ENCODE results near the gene TCF19. TPM values are rescaled to one million over a fixed set of nuclear protein-coding genes. Genes with fewer than 3 reads are reported as not detected.

TCF19 gene
- total RNA-seq (10 to 100 TPM in 1 of 5 experiments, 1 to 10 TPM in 4; 4.3 to 78.9 (median 9.4) TPM), polyA plus RNA-seq (1 to 10 TPM; 9.4 to 9.7 TPM), total RNA-seq (12.9 reads per million, percentile 41 among the genes with 10 or more reads in this experiment)

DNA sequence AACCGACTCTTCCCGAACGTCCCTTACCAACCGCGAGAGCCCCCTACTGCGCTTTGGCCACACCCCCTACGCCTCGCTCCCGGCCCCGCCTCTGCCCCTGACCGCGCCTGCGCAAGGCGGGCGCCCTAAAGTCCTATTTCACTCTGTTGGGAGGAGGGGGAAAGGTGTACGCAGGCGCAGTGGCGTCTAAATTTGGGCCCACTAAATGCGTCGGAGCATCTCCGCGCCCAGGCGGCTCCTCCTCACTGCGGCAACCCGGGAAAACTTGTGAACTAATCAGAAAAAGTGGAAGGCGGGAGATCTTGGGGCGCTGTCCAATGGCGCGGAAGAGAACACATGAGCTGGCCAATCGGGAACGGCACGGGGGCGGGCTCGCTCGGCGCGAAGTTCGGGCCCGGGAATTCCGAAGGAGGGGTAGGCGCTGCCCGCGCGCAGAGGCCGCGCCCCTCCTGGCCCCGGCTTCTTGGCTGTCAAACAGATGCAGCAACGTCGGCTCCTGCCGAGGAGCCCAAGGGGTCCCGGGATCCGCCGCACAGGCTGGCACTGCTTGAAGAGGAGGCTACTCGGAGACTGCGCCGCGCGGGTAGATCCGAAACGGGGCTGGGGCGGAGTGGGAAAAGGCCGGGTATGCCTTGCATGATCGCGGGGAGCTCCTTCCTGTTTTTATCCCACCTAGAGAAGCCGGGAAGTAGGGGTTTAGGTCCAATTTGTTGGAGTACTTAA, at the start of gene TCF19:
Gene TCF19, plus strand, starts transcription at position 450 of the 723 bp plus-strand sequence. CDS start 881 bp downstream, outside the sequence.
- POLR2A ChIA-PET: interaction anchor here (0.6 to 3.9 kb wide), 7 partner anchors 11 to 285 kb away, joined by 3 to 26 read pairs (median 6); no protein-coding TSS in a partner anchor
- Histone ChIP-seq H3K4me3 (ENCODE audit: low read length) (peak within 1 kb of the TSS; percentile 82), H3K27me3 (ENCODE audit: control insufficient read depth in 2 of 2, insufficient read depth in 2 of 2, low read length in 2 of 2) (no peaks in the 10 kb centered on the region), H3K9me3 (ENCODE audit: control insufficient read depth in 2 of 3, low read length in 3 of 3) (no peaks in the 10 kb centered on the region), H3K36me3 (ENCODE audit: control insufficient read depth in 2 of 3, insufficient read depth in 3 of 3, low read length in 3 of 3) (peaks cover 0 to 19% (median 0%) of the 10 kb centered on the region in 3 experiments), H3K4me1 (ENCODE audit: control insufficient read depth in 2 of 2, insufficient read depth in 2 of 2, low read length in 2 of 2) (peaks cover 12 to 18% of the 10 kb centered on the region in 2 donors), H3K27ac (ENCODE audit: low read depth, low read length) (peak within 1 kb of the TSS; percentile 82)
- ATAC-seq (peak; percentile 96), DNase-seq (peak; percentile 97 to 99 (median 98))
- peaks cover 0 to 2% (median 0%) of the 10 kb centered on the region in 5 donors for H3K27me3 Mint-ChIP-seq
- CTCF ChIA-PET: interaction anchor here (0.6 to 2.7 kb wide), 5 partner anchors 34 to 1059 kb away, joined by 4 to 6 read pairs (median 5); no protein-coding TSS in a partner anchor
- H3K4me3 Mint-ChIP-seq: peak within 1 kb of the TSS; percentile 82 to 97 (median 91)
- peak within 1 kb of the TSS; percentile 62 to 96 (median 89) for H3K27ac Mint-ChIP-seq
- intact Hi-C loops (cut with micrococcal nuclease): loop anchor here (1.0 to 5.0 kb wide), 14 partner anchors 21 to 1036 kb away; partner anchors contain the start of genes HLA-C (in 2 of the 2), MRPS18B (in 2 of the 2), PPP1R10 (in 2 of the 2) and C6orf136 (in 1 of the 2)
- H3K4me1 Mint-ChIP-seq: peaks cover 21 to 56% (median 29%) of the 10 kb centered on the region in 7 donors
- H3K9me3 Mint-ChIP-seq: no peaks in the 10 kb centered on the region
- H3K36me3 Mint-ChIP-seq: peaks cover 4 to 11% (median 9%) of the 10 kb centered on the region in 5 donors

DNA sequence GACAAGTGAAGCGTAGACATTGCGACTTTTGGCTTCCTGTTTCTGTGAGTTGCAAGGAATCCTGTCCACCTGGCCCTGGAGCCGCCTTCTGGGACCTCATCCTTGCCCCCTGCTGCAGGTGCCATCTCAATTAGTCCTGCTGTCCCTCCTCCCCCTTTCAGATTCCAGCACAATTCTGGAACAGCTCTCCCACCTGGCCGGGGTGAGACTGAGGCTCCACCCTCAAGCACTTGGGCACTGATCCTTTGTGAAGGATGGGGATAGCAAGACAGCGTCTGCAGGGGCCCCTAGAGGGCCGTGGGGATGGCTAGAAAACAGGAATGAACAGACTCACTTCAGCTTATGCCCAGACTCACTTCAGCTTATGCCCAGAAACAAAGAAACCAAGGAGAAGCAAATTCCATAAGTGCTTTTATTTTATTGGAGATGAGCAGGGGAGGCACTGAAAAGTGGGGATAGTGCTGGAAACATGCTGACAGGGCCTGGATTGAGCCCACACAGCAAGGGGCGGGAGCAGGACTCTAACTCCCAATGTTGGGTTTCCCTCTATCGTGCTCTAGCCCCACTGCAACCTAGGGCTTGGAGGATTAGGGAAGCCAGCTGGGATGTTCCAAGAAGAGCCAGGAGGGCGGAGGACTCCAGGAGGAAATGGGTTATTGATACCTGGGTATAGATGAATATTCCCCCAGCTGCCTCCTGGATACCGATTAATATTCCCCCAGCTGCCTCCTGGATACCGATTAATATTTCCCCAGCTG, 47.4 kb upstream of the TCF19 start:
- Mint-ChIP-seq H3K27ac (no peak overlapping the region), H3K36me3 (no peaks in the 10 kb centered on the region), H3K27me3 (peaks cover 0 to 19% (median 8%) of the 10 kb centered on the region in 5 donors), H3K4me3 (no peak overlapping the region), H3K4me1 (peaks cover 0 to 22% (median 5%) of the 10 kb centered on the region in 7 donors), H3K9me3 (no peaks in the 10 kb centered on the region)
- no peak overlapping the region for H3K27ac ChIP-seq (ENCODE audit: low read depth, low read length)
- no peaks in the 10 kb centered on the region for H3K36me3 ChIP-seq (ENCODE audit: control insufficient read depth in 2 of 3, insufficient read depth in 3 of 3, low read length in 3 of 3)
- CTCF ChIA-PET: interaction anchor here (1.3 kb wide), 1 partner anchor 10 kb away, joined by 4 read pairs; no protein-coding TSS in a partner anchor
- H3K4me1 ChIP-seq (ENCODE audit: control insufficient read depth in 2 of 2, insufficient read depth in 2 of 2, low read length in 2 of 2): no peaks in the 10 kb centered on the region
- intact Hi-C loops (cut with micrococcal nuclease): no loop called here
- H3K4me3 ChIP-seq (ENCODE audit: low read length): no peak overlapping the region
- DNase-seq: no peak
- POLR2A ChIA-PET: interaction anchor here (0.7 to 1.4 kb wide), 2 partner anchors 15 to 645 kb away, joined by 4 read pairs; no protein-coding TSS in a partner anchor
- H3K27me3 ChIP-seq (ENCODE audit: control insufficient read depth in 2 of 2, insufficient read depth in 2 of 2, low read length in 2 of 2): no peaks in the 10 kb centered on the region
- no peak for ATAC-seq
- no peaks in the 10 kb centered on the region for H3K9me3 ChIP-seq (ENCODE audit: control insufficient read depth in 2 of 3, low read length in 3 of 3)

DNA sequence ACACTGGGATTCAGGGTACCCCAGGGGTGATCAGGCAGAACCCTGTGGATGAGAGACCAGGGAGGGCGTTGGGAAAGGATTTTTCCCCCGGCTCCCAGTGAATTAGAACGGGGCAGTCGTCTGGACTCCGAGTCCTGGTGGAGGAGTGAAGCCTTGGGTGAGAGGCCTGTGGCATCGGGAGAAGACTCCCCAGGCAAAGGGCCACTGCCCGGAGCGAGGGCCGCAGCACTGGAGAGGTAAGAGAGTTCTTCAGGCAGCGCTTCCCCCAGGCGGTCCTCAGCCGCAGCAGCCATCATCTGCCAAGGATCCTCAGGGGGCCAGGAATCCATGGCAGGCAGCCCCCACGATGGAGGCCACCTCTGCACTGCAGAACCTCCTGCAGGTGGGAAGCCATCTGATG, 46.7 kb upstream of the TCF19 start:
- Histone ChIP-seq H3K27ac (ENCODE audit: low read depth, low read length) (no peak overlapping the region), H3K4me1 (ENCODE audit: control insufficient read depth in 2 of 2, insufficient read depth in 2 of 2, low read length in 2 of 2) (no peaks in the 10 kb centered on the region), H3K27me3 (ENCODE audit: control insufficient read depth in 2 of 2, insufficient read depth in 2 of 2, low read length in 2 of 2) (no peaks in the 10 kb centered on the region), H3K9me3 (ENCODE audit: control insufficient read depth in 2 of 3, low read length in 3 of 3) (no peaks in the 10 kb centered on the region), H3K4me3 (ENCODE audit: low read length) (no peak overlapping the region), H3K36me3 (ENCODE audit: control insufficient read depth in 2 of 3, insufficient read depth in 3 of 3, low read length in 3 of 3) (no peaks in the 10 kb centered on the region)
- Mint-ChIP-seq H3K4me1 (peaks cover 0 to 22% (median 5%) of the 10 kb centered on the region in 7 donors), H3K4me3 (no peak overlapping the region), H3K27ac (no peak overlapping the region), H3K36me3 (no peaks in the 10 kb centered on the region), H3K9me3 (no peaks in the 10 kb centered on the region), H3K27me3 (peaks cover 0 to 20% (median 9%) of the 10 kb centered on the region in 5 donors)
- no peak for ATAC-seq
- ChIA-PET CTCF (no interaction called here), POLR2A (no interaction called here)
- intact Hi-C loops (cut with micrococcal nuclease): no loop called here
- DNase-seq: no peak

- H3K27me3 Mint-ChIP-seq: peaks cover 0 to 20% (median 9%) of the 10 kb centered on the region in 5 donors
- intact Hi-C loops (cut with micrococcal nuclease): no loop called here
- Histone ChIP-seq H3K4me1 (ENCODE audit: control insufficient read depth in 2 of 2, insufficient read depth in 2 of 2, low read length in 2 of 2) (no peaks in the 10 kb centered on the region), H3K9me3 (ENCODE audit: control insufficient read depth in 2 of 3, low read length in 3 of 3) (no peaks in the 10 kb centered on the region), H3K27me3 (ENCODE audit: control insufficient read depth in 2 of 2, insufficient read depth in 2 of 2, low read length in 2 of 2) (no peaks in the 10 kb centered on the region), H3K4me3 (ENCODE audit: low read length) (no peak within 1 kb of the TSS), H3K36me3 (ENCODE audit: control insufficient read depth in 2 of 3, insufficient read depth in 3 of 3, low read length in 3 of 3) (no peaks in the 10 kb centered on the region), H3K27ac (ENCODE audit: low read depth, low read length) (no peak within 1 kb of the TSS)
- ATAC-seq (no peak), DNase-seq (no peak)
- no peaks in the 10 kb centered on the region for H3K36me3 Mint-ChIP-seq
- H3K9me3 Mint-ChIP-seq: no peaks in the 10 kb centered on the region
- H3K4me1 Mint-ChIP-seq: peaks cover 0 to 22% (median 5%) of the 10 kb centered on the region in 7 donors
- POLR2A ChIA-PET: no interaction called here
- CTCF ChIA-PET: interaction anchor here (1.1 kb wide), 1 partner anchor 55 kb away, joined by 5 read pairs; no protein-coding TSS in a partner anchor
- peak within 1 kb of the TSS in 2 of 9 donors; percentile 11 to 60 for H3K27ac Mint-ChIP-seq
- H3K4me3 Mint-ChIP-seq: no peak within 1 kb of the TSS
Measured at GRCh38 chr6:31112478-31112877, 45.9 kb upstream of the TCF19 start, which contains the start of gene C6orf15. Gene C6orf15, minus strand, starts transcription at chr6:31112575. Its CDS starts 20 bp downstream, at chr6:31112555.

DNA sequence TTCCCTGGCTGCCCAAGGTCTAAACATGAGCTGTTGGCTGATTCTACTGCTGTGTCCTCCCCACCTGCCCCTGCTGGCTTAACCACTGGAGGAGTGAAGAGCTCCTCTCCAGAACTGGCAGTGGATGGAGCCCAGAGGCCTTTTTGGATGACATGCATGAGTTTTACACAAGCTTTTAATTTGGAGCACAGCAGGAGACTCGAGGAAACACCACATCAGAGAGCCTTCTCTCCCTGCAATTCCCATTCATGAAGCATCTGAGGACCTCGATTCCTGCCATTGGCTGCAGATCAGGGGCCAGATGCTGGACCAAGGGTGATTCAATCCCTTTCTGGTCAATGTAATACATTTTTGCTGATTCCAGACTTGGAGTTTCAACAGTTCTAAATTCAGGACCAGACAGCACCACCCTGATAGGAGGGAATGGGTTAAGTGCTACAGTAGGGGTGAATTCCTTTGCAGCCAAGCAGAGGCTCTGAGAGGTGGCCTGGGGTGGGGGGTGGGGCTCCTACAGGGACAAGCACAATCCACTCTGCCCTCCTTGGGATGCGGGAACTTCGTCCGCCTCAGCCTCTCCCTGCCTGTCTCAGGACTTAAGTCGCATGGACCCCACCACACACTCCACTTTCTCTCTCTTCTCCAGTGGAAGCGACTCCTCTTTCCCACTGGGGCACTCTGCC, 44.4 kb upstream of the TCF19 start:
- Mint-ChIP-seq H3K27ac (no peak overlapping the region), H3K4me3 (no peak overlapping the region), H3K36me3 (no peaks in the 10 kb centered on the region), H3K4me1 (peaks cover 0 to 22% (median 5%) of the 10 kb centered on the region in 7 donors), H3K27me3 (peaks cover under 1 to 28% (median 9%) of the 10 kb centered on the region in 5 donors), H3K9me3 (no peaks in the 10 kb centered on the region)
- ATAC-seq: no peak
- ChIA-PET CTCF (interaction anchor here (1.1 to 5.3 kb wide), 5 partner anchors 18 to 214 kb away, joined by 3 to 27 read pairs (median 3); no protein-coding TSS in a partner anchor), POLR2A (interaction anchor here (0.6 to 2.6 kb wide), 4 partner anchors 11 to 284 kb away, joined by 3 to 11 read pairs (median 4); no protein-coding TSS in a partner anchor)
- Histone ChIP-seq H3K9me3 (ENCODE audit: control insufficient read depth in 2 of 3, low read length in 3 of 3) (no peaks in the 10 kb centered on the region), H3K4me1 (ENCODE audit: control insufficient read depth in 2 of 2, insufficient read depth in 2 of 2, low read length in 2 of 2) (no peaks in the 10 kb centered on the region), H3K27me3 (ENCODE audit: control insufficient read depth in 2 of 2, insufficient read depth in 2 of 2, low read length in 2 of 2) (no peaks in the 10 kb centered on the region), H3K36me3 (ENCODE audit: control insufficient read depth in 2 of 3, insufficient read depth in 3 of 3, low read length in 3 of 3) (no peaks in the 10 kb centered on the region), H3K27ac (ENCODE audit: low read depth, low read length) (no peak overlapping the region), H3K4me3 (ENCODE audit: low read length) (no peak overlapping the region)
- intact Hi-C loops (cut with micrococcal nuclease): no loop called here
- DNase-seq: no peak

GRCh38 chr6:31114541-31114878, 43.9 kb upstream of the TCF19 start, which contains the start of gene PSORS1C1:
Gene PSORS1C1, plus strand, starts transcription at chr6:31114800. Its CDS starts 14,833 bp downstream, at chr6:31129633.
- Mint-ChIP-seq H3K27me3 (peaks cover 4 to 28% (median 9%) of the 10 kb centered on the region in 5 donors), H3K27ac (peak within 1 kb of the TSS in 2 of 9 donors; percentile 32 to 76), H3K4me3 (peak within 1 kb of the TSS in 2 of 10 donors; percentile 28 to 46), H3K9me3 (no peaks in the 10 kb centered on the region), H3K36me3 (no peaks in the 10 kb centered on the region), H3K4me1 (peaks cover 0 to 19% (median 5%) of the 10 kb centered on the region in 7 donors)
- no peaks in the 10 kb centered on the region for H3K4me1 ChIP-seq (ENCODE audit: control insufficient read depth in 2 of 2, insufficient read depth in 2 of 2, low read length in 2 of 2)
- H3K27me3 ChIP-seq (ENCODE audit: control insufficient read depth in 2 of 2, insufficient read depth in 2 of 2, low read length in 2 of 2): no peaks in the 10 kb centered on the region
- no peaks in the 10 kb centered on the region for H3K9me3 ChIP-seq (ENCODE audit: control insufficient read depth in 2 of 3, low read length in 3 of 3)
- no peak within 1 kb of the TSS for H3K4me3 ChIP-seq (ENCODE audit: low read length)
- CTCF ChIA-PET: interaction anchor here (0.7 to 5.3 kb wide), 10 partner anchors 12 to 284 kb away, joined by 3 to 27 read pairs (median 4); no protein-coding TSS in a partner anchor
- ATAC-seq (no peak), DNase-seq (no peak)
- intact Hi-C loops (cut with micrococcal nuclease): no loop called here
- POLR2A ChIA-PET: interaction anchor here (0.7 to 2.6 kb wide), 4 partner anchors 11 to 1481 kb away, joined by 3 to 11 read pairs (median 4); no protein-coding TSS in a partner anchor
- H3K36me3 ChIP-seq (ENCODE audit: control insufficient read depth in 2 of 3, insufficient read depth in 3 of 3, low read length in 3 of 3): no peaks in the 10 kb centered on the region
- no peak within 1 kb of the TSS for H3K27ac ChIP-seq (ENCODE audit: low read depth, low read length)

Measured in naive thymus-derived CD4-positive, alpha-beta T cell (primary cell).